HL-60/S4 treated with retinoic acid at 250 ng/mL for 4 days and 3 days (cell line): Measurements from ENCODE around the gene RRM2.

Experiments
- in situ Hi-C: fragments of 300-500 bp; cut with MboI; formaldehyde crosslinking; loops from 2 replicates; pipeline ENCODE4 v1.7.0; 2022; ENCODE audit warnings: low sequenced_read_pairs

The RRM2 gene

DNA sequence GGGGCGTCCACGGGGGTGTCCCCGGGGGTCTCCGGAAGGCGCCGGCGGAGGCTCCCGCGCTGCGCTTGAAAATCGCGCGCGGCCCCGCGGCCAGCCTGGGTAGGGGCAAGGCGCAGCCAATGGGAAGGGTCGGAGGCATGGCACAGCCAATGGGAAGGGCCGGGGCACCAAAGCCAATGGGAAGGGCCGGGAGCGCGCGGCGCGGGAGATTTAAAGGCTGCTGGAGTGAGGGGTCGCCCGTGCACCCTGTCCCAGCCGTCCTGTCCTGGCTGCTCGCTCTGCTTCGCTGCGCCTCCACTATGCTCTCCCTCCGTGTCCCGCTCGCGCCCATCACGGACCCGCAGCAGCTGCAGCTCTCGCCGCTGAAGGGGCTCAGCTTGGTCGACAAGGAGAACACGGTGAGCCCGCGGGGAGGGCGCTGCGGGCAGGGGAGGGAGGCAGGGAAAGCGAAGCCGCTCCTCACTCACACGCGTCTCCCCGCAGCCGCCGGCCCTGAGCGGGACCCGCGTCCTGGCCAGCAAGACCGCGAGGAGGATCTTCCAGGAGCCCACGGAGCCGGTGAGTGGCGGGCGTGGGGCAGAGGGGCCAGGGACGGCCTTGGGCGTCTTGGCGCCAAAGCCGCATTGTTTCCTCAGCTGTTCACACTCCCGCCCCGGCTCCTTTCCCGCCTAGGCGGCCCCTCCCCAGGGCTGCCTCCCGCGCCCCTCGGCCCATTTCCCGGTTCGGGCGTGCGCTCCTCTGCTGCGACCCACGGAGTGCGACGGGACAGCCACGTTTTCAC is at the start of gene RRM2:
RRM2 (plus strand) TSS at position 240 of the 781 bp plus-strand sequence; CDS start at position 300, 60 bp downstream.
- in situ Hi-C loops, result no loop called here

DNA sequence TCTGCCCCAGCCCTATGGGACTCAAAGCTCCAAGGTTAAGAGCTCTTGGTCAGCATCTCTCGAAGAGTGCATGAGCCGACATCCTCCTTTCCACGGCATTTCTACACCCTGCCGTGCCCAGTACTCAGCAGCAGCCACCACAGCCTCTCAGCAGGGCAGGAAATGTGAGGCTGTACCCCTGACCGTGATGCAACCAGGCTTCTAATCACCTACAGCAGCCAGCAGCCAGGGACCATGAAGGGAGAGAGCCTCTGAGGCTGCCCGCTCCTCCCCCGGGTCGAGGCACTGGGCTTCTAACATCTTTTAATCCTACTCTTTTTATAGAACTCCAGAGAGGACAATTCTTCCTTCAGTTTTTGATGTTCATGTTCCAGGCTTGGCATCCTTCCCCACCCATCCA is 48.8 kb upstream of the RRM2 start:
- in situ Hi-C loops, result no loop called here

GRCh38 chr2:10075101-10075500 is 47.4 kb upstream of the RRM2 start:
- in situ Hi-C loops, result no loop called here

- in situ Hi-C loops, result no loop called here
These were observed 46.8 kb upstream of the RRM2 start for GRCh38 chr2:10075571-10076209.

DNA sequence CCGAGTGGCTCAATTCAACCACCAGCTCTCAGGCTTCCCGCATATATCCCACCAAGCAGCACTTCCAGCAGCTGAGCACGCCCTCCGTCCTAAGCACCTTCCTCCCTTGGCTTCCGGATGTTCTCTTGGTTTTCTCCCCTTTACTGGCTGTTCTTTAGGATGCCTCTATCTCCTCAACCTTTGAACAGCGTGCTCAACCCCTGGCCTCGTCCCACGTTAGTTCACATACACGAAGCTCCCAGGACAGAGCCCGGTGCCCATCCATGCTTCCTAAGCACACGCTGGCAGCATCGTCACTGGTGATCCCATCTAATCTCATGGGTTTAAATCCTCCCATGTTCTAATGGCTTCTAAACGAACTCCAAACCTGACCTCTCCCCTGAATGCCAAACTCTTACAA is 46.0 kb upstream of the RRM2 start:
- in situ Hi-C loops, result no loop called here

DNA sequence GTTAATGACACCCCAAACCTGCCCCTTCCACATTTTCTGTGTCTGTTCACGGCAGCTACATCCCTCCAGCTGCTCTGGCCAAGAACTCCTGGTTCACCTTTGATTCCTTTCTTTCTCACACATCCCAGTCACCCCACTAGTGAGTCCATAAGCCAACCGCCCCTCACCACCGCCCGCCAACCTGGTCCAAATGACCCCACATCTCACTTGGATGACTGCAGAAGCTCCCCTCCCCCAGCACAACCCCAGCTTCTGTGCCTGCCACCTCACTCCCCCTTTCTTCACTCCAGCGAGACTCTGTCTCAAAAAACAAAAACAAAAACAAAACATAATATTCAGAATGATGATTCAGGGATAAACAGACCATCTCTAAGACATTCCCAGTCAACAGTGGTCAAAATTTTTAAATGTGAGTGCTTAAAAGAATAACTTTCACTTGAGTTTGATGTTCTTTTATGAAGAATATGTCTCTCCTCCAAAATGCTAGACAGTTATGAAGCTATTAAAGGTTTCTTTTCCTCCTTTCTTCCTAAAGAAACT is 45.5 kb upstream of the RRM2 start:
- in situ Hi-C loops, result no loop called here

DNA sequence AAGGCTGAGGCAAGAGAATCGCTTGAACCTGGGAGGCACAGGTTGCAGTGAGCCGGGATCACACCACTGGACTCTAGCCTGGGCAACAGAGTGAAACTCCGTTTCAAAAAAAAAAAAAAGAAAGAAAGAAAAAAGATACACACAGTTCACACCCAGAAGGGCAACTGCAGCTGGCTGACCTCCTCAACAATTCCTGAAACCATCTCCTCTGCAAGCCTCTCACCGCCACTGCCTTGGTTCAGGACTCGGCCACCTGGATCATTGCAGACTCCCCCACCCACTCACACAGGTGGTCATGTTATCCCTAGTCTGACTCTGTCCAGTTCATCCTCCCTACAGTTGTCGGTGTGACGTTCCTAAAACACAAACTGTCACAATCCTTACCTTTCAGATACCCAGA is 44.5 kb upstream of the RRM2 start:
- in situ Hi-C loops, result no loop called here

- in situ Hi-C loops, result no loop called here
These were observed 43.8 kb upstream of the RRM2 start for GRCh38 chr2:10078704-10079265.

DNA sequence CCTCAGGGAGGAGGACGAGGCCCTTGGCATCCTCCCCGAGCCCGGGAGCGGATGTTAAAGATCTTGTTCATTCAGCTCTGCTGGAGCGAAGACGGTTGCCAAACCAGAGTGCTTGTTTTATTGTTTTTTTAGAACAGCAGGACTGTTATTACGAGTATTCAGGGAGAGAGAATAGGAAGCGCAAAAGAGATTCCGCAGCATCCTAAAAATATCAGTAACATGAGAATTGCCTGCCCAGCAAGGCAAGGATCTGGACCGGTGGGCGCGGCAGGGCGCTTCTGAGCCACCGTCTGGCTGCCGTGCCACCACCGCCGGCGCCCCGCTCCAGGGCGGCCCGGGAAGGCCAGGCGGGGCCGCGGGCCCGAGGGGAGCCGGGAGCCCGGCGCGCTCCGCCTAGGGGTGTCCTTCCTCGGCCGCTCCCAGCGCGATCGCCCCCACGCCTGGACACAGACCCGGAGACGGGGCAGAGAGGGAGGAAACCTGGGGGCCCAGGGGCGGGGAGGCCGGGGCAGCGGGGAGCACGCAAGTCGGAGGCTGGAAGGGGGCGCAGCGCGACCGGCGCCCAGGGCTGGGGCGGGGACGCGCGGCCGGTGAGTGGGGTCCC is 43.2 kb upstream of the RRM2 start:
- in situ Hi-C loops, result no loop called here

DNA sequence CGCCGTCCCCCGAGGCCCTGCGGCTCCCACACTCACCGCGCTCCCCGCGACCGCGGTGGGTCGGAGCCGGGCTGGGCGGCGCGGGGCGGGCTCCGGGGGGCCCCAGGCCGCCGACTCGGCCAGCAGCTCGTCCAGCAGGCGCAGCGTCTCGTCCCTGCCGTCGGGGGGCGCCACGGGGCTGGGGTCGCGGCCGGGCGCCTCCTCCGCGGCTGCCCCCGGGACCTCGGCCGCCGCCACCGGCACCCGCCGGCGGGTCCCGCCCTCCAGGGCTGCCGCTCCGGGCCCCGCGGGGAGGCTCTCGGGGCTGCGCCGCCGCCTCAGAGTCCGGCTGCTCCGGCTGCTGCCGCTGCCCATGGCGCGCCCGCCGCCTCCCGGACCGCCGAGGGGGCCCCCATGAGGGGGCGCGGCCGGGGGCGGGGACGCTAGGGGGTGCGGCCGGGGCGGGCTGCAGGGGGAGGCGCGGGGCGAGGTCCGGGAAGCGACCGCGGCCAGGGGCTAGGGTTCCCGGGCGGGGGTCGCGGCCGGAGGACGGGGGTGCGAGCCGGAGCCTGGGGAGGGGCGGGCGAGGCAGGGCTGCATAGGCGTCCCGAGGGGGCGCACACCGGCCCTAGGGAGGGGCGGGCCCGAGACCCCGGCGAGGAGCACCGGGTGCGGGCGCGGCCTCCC is 42.5 kb upstream of the RRM2 start, which contains the start of gene CYS1:
CYS1 (minus strand) TSS at position 542 of the 666 bp plus-strand sequence; CDS start at position 354, 188 bp downstream.
- in situ Hi-C loops, result no loop called here

DNA sequence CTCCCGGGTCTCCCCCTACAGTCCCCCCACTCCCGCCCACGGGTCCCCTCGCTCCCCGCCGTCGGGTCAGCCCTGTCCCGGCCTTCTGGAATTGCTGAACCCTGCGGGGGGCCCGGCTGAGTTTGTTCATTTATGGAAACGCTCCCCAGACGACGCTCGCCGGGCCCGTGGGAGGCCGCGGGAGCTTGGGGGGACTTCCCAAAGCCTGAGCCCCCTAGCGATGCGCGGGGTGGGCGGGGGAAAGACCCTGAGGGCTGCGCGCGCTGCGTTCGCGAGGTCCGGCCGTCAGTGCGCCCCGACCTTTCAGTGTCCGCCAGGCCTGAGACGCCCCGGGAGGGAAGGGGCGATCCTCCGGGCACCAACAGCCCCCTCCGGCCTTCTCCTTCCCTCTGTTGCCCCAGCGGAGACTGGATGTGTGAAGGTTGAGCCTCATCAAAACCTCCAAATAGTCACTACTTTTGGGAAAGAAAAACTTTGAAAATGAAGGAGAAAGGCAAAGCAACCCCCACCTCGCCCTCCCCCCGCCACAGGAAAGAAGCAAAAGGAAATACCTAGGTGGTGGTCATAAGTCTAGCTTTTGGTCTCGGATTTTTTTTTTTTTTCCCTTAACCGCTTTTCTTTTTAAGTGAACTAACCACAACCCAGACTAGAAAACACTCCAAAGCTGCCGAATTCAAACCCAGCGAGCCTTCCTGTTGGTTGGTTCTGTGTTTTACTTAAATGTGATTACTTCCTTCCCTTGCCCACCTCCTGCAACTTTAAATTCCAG is 41.8 kb upstream of the RRM2 start:
- in situ Hi-C loops, result no loop called here

DNA sequence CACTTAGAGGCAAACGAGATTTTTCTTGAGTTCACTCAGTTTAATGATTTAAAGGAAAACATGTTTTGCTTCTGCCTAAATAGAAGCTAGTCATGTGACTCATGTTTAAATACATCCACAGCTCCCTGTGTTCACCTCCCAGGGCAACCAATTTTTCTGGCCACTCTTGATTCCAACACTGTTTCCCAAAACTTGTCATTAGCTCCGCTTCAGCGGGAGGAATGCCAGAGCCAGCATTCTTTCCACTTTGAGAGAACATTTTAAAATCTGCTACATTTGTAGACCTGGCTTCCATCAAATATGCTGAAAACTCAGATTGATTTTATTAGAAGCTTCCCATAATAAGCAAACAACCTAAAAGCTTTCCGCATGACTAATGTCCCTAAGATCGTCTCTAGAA is 39.5 kb upstream of the RRM2 start:
- in situ Hi-C loops, result no loop called here

DNA sequence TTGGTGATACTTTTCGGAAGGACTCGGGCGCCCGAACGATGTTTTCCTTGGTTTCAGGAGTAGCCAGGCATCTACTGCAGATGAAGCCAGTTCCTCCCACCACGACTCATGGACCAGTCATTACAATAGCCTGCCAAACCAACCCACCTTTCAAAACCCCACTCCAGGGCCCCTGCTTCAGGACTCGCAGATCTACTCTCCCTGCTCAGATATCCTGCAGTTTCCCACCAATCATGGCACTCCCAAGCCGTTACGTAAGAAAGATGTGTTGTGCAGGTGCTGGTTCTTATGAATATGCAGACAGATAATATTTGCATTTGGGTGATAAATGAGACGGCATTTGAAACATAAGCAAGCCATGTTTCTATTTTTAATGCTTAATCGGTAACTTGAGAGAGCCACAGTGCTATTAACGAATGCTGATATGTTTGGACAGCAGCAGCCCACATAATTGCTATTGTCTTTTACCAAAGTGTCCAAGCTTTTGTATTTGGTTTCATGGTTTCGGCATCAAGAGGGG is 38.8 kb upstream of the RRM2 start:
- in situ Hi-C loops, result no loop called here

DNA sequence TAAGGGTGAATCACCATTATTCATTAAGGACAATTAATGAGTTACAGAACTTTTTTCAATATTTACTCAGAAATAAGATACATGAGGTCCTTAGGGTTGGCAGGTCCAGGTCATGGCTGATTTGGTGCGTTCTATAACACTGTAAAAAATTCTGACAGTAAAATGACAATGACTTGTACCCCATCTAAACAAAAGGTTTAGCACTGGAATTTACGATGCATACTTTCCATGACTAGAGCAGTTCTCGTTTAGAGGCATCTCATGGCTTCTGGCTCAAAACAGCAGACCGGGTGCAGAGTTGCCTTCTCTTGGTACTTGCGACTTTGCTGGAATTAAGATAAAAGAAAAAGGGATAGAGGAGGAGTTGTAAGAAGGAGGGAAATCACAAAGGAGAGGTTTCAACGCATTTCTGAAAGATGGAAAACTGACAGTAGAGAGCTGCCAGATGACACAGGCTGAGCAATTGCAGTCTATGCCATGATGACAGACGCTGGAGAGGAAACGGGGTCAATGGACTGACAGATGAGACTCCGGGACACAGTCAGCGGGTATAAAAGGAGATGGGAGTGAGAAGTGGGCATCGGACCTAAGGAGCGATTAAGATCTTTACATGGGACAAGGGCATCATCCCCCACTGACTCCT is 38.2 kb upstream of the RRM2 start:
- in situ Hi-C loops, result no loop called here

DNA sequence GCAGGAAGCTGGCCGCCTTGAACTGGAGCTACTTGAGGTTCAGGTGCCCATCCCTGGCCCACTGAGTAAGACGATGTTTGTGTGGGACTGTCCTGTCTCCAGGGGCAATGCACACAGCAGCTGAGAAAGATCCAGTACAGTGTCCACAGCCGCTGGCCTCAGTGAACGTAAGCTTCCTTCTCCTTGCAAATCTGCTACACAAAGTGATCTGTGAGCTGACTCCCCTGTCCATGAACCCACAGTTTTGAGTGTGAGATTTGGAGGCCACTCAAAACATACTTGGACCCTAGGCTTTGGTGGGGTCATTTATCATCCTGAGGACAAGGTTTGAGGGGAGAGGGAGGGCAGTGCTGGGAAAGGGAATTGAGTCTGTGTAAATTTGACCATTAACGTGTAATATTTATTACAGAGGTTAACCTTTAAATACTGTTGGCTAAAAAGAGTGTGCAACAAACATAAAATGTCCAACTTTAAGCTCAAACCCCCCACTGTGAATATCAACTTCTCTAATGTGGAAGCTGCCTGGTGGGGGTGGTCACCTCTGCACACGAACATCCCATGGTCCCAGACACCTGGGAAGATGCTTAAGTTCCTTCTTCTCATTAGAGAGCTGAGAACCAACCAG is 37.4 kb upstream of the RRM2 start:
- in situ Hi-C loops, result no loop called here

DNA sequence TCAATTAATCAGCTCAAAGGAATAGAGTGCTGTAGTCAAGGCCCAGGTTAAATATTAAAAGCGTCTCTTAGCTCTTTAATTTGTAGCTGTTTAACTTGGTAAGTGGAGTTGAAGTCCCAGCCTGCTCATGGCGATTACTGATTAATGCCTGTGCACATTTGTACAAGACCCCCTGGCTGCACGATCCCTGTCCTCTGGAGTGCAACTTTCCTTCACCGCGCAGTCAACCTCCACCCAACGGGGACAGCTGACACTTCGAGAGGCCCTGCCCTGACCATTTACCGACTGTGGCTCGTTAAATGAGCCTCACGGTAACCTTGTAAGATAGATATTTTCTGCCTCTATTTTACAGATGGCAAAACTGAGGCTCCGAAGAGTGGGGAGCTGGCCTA is 36.9 kb upstream of the RRM2 start:
- in situ Hi-C loops, result no loop called here

DNA sequence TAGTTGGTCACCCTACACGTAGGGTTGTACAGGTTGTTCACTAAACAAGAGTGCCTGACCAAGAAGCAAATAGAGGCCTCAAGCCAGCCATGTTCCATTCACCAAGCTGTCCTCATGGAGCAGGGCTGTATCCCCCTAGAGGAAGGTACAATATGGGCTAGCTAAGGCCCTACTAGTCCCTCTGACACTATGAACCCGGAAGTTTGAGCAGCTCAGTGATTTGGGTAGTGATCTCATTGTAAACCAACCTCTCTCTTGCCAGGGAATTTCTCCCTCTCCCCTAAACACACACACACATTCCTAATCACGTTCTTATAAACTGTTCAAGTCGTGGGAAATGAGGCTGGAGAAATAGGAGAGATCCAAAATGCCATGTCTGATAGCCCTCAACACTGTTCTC is 35.6 kb upstream of the RRM2 start:
- in situ Hi-C loops, result no loop called here

GRCh38 chr2:10087360-10087759 is 35.2 kb upstream of the RRM2 start:
- in situ Hi-C loops, result no loop called here

DNA sequence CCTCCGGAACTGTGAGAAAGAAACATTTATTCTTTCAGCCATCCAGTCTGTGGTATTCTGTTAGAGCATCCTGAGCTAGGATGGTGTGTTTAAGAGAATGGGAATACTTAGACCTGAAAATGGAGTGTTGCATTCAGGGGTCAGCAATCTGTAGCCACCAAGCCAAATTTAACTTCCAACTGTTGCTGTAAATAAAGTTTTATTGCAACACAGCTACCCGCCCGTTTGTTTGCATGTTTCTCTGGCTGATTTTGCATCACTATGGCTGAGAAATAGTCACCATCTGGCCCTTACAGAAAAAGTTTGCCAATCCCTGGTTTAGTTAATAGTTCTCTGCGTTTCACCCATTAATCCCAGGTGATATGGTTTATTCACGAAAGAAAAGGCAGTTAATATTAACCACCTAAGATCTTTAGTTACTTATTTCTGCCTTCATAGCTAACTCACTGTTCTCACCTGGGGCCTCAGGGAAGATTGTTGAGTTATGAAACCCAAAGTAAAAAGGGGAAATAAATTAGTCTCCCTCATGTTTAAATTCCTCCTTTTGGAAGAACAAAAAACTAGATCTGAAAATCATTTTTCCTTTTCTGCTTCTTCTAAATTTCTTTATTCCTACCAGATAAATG is 32.9 kb upstream of the RRM2 start:
- in situ Hi-C loops, result no loop called here
